HG03520 (cell line): ENCODE data around the gene NSUN6.

ENCODE experiments used
- ATAC-seq: cut with Tn5 transposase; IDR thresholded peaks from one replicate; pipeline ENCODE4 v1.9.1; 2021; ENCODE audit warnings: mild to moderate bottlenecking, moderate library complexity; ENCODE audit not compliant: unreplicated experiment

The NSUN6 gene

GRCh38 chr10:18565006-18565405 lies 86.4 kb downstream of the NSUN6 start:
- ATAC-seq, result no peak

- ATAC-seq, result no peak
Observed at GRCh38 chr10:18563003-18563726, 88.2 kb downstream of the NSUN6 start.

- ATAC-seq, result no peak
Observed at GRCh38 chr10:18561861-18562551, 89.4 kb downstream of the NSUN6 start.

- no peak for ATAC-seq
Observed at GRCh38 chr10:18557960-18558359, 93.4 kb downstream of the NSUN6 start.

GRCh38 chr10:18556522-18557147 lies 94.8 kb downstream of the NSUN6 start:
- no peak for ATAC-seq

- no peak for ATAC-seq
Observed at GRCh38 chr10:18554479-18554878, 96.9 kb downstream of the NSUN6 start.

GRCh38 chr10:18551473-18551872 lies 99.9 kb downstream of the NSUN6 start:
- no peak for ATAC-seq

GRCh38 chr10:18549105-18549504 lies 102.3 kb downstream of the NSUN6 start:
- ATAC-seq, result no peak

- ATAC-seq, result no peak
Observed at GRCh38 chr10:18545621-18546305, 105.6 kb downstream of the NSUN6 start.

- ATAC-seq, result no peak
Observed at GRCh38 chr10:18542832-18543231, 108.6 kb downstream of the NSUN6 start.

- ATAC-seq, result no peak
Observed at GRCh38 chr10:18540195-18540594, 111.2 kb downstream of the NSUN6 start.

- ATAC-seq, result no peak
Observed at GRCh38 chr10:18539335-18539734, 112.1 kb downstream of the NSUN6 start.

- ATAC-seq, result no peak
Observed at GRCh38 chr10:18533896-18534295, 117.5 kb downstream of the NSUN6 start.

- ATAC-seq, result no peak
Observed at GRCh38 chr10:18532881-18533535, 118.4 kb downstream of the NSUN6 start.

GRCh38 chr10:18528292-18528691 lies 123.1 kb downstream of the NSUN6 start:
- no peak for ATAC-seq

- no peak for ATAC-seq
Observed at GRCh38 chr10:18527687-18528086, 123.7 kb downstream of the NSUN6 start.

GRCh38 chr10:18523858-18524257 lies 127.5 kb downstream of the NSUN6 start:
- ATAC-seq, result no peak

GRCh38 chr10:18523025-18523424 lies 128.4 kb downstream of the NSUN6 start:
- no peak for ATAC-seq

- ATAC-seq, result no peak
Observed at GRCh38 chr10:18516851-18517250, 134.5 kb downstream of the NSUN6 start.

- ATAC-seq, result no peak
Observed at GRCh38 chr10:18514537-18514936, 136.8 kb downstream of the NSUN6 start.

- no peak for ATAC-seq
Observed at GRCh38 chr10:18508587-18508986, 142.8 kb downstream of the NSUN6 start.
